HL-60 (cell line): ENCODE results near the gene KNCN.

Experiments
- CTCF ChIP-seq: IDR thresholded peaks from one replicate; pipeline ENCODE4 v1.5.1; 2011; ENCODE audit warnings: low read length, control low read depth, inconsistent platforms; ENCODE audit not compliant: insufficient read depth
- POLR2AphosphoS5 ChIP-seq: IDR thresholded peaks from 2 replicates; pipeline ENCODE4 v1.6.1; 2012; ENCODE audit warnings: low read depth

DNA sequence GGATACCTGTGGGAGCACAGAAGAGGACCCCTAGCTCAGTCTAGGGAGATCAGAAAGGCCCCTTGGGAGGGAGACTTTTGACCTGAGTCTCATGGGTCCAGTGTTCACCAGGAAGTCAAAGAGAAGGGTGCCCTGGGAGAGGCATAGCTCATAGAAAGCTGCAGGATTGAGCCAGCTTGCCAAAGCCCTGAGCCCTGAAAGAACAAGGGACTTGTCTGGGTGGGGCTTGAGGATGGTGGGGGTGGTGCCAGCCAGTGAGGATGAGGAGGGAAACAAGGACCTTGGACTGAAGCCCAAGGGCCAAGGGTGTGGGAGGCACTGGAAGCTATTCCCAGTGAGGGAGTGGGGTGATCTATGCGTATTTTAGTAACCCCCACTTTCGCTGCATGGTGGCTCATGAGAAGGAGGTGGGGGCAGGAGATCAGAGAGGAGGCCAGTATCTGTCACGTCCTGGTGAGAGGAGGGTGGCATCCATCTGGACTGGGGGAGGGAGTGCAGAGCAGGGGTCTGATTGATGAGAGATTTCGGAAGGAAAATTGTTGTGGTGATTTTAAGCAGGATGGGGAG, 33.4 kb downstream of the KNCN start:
- TF ChIP-seq CTCF (no peak), POLR2AphosphoS5 (no peak)
